GM21529 (cell line): ENCODE data around the gene PHF24.
A peak's percentile ranks its signal among the peaks of the same experiment; 100 is the strongest.
"Not testable (repeated sequence)": the region's sequence is repeated elsewhere in the genome, so short reads cannot be mapped to it uniquely, and the experiment has no call there.

Experiments used
- ATAC-seq: cut with Tn5 transposase; IDR thresholded peaks from one replicate; pipeline ENCODE4 v1.9.1; 2021; ENCODE audit not compliant: unreplicated experiment

The PHF24 gene

DNA sequence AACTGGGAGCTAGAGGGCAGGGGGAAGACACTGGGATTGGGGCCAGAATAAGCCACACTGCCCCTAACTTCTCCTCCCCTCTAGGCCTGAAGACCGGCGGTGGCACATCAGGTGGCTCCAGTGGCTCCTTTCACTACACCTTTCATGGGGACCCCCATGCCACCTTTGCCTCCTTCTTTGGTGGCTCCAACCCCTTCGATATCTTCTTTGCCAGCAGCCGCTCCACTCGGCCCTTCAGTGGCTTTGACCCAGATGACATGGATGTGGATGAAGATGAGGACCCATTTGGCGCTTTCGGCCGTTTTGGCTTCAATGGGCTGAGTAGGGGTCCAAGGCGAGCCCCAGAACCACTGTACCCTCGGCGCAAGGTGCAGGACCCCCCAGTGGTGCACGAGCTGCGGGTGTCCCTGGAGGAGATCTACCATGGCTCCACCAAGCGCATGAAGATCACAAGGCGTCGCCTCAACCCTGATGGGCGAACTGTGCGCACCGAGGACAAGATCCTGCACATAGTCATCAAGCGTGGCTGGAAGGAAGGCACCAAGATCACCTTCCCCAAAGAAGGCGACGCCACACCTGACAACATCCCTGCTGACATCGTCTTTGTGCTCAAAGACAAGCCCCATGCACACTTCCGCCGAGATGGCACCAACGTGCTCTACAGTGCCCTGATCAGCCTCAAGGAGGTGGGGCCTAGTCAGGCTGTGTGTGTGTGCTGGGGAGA, 38.3 kb downstream of the PHF24 start:
- ATAC-seq = no peak

DNA sequence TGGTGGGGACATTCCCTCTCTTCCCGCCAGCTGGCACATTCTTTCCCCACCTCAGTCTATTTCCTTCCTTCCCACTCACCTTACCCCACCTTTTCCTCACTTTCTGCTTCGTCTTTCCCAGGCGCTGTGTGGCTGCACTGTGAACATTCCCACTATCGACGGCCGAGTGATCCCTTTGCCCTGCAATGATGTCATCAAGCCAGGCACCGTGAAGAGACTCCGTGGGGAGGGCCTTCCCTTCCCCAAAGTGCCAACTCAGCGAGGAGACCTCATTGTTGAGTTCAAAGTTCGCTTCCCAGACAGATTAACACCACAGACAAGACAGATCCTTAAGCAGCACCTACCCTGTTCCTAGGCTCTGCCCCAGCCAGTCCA, 38.8 kb downstream of the PHF24 start:
- ATAC-seq = no peak

DNA sequence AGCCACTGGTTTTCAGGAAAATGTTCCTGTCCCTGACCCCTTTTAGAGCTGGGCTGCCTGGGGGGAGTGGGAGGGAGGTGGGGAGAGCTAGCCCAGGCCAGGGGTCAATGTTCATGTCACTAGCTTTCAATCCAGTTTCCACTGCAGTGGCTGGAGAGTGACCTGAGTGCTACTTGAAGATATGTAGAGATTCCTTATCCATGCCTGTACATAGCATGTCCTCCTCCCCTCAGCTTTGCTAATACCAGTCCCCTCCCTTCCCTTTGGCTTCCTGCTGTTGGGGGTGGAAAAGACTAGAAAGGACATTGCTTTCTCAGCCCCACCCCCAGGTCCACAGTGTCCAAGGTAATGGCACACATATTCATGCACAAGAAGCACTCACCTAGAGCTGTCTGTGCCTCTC, 39.3 kb downstream of the PHF24 start:
- ATAC-seq = no peak

DNA sequence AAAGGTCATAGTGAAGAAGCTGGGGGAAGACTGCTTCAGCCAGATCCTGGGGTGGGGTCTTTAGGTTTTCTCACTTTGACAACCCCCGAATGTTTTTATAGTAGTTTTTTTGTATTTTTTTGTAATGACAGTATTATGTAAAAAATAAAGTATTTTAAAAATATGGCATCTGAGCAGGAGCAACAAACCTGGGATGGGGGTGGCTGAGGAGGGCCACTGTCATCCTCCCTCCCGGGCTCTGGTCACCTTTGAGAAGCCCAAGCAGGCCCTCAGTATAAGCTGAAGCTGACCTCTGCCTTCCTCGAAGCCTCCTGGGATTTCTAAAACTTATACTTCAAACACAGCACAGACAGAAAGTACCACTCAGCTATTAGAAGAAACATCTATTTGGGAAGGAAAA, 40.2 kb downstream of the PHF24 start:
- ATAC-seq = no peak

DNA sequence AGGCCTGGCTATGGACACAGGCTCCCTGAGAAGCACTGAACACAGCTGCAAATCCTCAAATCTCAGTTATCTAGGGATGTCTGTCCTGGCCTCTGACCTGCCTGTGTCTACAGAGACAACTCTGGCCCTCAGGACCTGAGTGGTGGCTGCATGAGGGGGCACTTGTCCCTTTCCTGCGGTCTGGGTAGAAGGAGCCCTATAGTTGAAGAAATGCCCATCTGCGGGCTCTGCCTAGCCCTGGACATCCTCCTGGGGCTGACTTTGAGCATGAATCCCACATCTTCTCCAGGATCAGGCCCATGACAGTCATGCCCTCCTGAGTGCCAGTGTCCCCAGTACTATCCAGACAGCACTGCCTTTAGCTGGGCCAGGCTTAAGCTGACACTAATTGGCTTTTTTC, 41.5 kb downstream of the PHF24 start:
- ATAC-seq = no peak

DNA sequence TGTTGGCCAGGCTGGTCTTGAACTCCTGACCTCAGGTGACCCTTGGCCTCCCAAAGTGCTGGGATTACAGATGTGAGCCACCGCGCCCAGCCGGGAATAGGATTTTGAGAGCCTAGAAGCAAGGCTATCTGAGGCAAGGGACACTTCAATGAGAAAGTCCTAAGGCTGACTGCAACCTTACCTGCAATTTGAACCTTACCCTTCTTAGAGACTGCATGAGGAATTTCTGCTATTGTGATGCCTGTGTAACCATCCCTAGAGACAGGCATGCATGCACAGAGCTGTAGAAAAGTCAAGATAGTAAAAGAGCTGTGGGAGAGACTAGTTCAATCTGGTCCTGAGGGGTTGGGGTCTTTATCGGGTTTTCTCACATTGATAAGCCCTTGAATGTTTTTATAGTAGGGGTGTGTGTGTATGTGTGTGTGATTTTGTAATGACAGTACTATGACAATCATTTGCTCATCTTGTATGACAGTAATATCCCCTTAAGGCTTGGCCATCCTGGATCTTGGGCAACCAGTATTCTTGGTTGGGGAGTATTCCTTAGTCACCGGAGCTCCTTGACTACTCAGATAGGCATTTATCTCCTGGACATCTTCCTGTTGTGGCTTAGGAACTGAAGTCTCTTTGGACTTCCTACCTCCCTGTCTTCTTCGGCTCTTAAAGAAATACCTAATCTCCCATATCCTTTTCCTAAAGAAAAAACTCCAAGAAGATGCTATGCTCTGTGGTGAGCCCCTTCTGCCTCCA, 42.6 kb downstream of the PHF24 start:
- no peak for ATAC-seq

DNA sequence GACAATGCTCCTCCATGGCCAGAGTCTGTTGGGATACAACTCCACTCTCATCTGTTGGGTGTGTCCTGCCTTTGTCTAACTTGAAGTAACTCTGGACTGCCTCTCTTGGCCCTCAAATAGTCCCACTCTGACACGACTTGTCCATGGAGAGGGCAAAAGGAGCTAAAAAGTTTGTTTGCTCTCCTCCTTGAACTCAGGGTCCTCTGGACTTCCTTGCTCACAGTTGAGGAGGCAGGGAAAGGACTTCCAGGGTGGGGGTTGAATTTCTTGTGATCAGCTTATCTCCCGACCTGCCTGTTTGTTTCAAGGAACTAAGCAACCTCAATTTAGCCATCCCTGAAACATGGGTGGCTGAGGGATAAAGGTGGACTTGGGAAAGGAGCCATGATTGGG, 43.2 kb downstream of the PHF24 start:
- ATAC-seq = no peak

DNA sequence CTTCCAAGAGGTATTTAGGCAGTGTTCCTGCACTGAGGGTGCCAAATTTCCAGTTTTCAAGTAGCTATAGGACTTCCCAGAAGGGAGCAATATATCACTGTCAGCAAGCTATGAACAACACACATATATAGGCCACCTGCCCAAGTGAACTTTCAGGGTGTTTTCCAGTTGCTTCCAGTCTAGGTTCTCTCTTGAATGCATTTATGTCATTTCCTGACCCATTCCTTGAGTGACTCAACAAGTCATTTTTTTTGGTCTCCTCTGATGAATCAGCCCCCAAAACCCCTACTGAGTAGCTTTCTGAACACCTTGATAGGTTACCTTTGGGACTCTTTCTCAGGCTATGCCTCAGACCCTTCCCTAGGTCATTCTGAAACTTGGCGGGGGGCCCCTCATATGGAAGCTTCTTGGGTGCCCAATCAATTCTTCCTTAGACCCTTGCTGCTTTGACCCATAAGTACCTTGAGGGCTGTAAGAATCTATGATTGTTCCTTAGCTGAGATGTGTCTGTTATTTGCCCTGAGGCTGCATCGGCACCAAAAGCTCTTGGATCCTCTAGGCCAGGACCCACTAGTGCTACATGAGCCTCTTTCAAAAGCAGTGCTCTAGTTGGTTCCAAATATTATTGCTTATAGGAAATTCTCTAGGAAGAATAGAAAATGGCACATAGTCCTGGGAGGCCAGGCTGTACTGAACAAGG, 43.9 kb downstream of the PHF24 start:
- ATAC-seq = peak; percentile 48

DNA sequence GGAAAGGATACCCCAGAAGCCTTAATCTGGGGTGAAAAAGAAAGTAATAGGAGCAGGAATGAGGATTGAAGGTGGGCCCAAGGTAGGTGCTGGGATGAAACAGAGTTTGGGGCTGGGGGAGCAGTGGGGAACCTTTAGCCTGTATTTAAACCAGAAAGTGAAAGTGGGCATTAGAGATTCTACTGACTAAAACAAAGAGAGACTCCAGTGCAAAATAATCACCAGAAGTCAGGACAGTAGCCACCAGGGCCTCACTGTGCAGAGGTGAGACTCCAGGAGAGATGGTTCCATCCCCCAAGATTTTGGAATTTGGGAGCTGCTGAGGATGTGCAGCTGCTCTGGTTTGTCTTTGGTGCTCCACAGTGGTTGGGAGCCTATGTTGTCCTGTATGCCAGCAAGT, 44.5 kb downstream of the PHF24 start:
- no peak for ATAC-seq

DNA sequence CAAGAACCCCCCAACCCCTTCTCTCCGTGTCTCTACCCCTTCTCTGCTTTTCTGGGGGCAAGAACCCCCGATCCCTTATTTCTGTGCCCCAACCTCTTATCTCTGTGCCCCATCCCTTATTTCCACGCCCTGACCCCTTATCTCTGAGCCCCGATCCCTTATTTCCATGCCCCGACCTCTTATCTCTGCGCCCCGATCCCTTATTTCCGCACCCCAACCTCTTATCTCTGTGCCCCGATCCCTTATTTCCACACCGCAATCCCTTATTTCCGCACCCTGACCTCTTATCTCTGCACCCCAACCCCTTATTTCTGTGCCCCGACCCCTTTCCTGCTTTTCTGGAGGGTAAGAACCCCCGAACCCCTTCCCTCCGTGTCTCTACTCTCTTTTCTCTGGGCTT, 46.2 kb downstream of the PHF24 start:
- not testable (repeated sequence) for ATAC-seq

DNA sequence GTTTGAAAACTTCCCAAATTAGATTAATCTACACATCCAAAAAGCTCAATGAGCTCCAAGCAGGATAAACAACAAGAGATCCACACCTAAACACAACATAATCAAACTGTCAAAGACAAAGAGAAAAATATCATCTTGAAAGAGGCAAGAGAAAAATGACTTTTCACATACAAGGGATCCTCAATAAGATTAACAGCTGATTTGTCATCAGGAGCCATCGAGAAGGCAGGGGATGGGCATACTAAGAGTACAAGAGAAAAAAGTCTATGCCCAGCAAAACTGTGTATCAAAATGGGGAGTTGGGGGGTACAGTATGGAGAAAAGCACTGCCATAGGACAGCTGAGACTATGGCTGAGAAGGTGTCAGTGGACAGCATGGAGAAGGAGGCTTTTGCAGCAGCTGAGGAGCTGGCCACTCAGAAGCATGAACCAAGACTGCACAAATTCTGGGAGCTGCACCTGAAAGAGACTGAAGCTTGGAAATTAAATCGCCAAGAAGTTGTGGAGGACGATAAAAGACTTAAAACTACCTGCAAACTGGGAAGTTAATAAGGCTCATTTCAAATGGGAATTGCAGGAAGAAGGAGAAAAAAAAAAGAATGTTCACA, 52.4 kb downstream of the PHF24 start:
- no peak for ATAC-seq

DNA sequence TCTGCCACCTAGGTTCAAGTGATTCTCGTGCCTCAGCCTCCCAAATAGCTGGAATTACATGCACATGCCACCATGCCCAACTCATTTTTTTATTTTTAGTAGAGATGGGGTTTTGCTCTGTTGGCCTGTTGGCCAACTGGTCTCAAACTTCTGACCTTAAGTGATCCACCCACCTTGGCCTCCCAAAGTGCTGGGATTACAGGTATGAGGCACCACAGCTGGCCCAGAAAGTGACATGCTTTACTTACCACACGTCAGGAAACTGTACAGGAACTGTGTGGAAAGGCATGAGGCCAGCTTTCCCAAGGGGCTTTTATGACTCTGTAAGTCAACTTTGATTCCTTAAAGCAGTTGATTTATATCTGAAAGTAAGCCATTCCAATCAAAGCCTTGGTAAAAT, 56.4 kb downstream of the PHF24 start:
- ATAC-seq = no peak

DNA sequence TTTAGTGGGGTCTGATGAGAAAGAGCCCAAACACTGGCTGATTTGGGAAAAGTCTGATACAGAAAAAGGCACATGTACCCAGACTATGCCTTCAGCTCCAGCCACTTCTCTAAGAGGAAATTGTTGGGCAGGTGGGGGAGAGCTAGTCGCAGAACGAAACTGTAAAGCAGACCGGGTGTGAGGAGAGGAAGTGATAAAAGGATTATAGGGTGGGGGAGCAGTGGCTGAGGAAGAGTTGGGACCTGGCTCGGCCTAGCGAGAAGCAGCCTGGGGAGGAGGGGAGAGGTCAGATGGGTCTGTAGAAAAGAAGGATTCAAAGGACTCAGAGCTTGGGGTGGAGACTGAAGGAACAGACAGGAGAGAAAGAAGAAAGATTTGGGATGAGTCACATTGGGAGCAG, 65.4 kb downstream of the PHF24 start:
- not testable (repeated sequence) for ATAC-seq

DNA sequence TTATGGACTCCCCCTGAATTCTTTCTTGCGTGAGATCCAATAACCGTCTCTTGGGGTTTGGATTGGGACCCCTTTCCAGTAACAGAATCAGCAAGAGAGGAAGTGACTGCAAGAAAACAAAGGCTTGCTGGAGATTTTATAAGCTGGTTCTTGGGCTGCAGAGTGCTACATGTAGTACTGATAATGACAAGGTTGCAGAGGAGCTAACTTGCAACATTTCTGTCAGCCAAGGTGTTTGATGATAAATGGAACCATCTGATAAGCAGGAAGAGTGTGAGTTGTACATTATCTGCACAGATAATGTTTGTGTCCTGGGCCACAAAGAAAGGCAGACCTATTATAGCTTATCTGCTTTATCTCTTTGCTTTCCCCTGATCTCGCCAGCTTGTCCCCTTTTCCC, 68.6 kb downstream of the PHF24 start:
- ATAC-seq = no peak

DNA sequence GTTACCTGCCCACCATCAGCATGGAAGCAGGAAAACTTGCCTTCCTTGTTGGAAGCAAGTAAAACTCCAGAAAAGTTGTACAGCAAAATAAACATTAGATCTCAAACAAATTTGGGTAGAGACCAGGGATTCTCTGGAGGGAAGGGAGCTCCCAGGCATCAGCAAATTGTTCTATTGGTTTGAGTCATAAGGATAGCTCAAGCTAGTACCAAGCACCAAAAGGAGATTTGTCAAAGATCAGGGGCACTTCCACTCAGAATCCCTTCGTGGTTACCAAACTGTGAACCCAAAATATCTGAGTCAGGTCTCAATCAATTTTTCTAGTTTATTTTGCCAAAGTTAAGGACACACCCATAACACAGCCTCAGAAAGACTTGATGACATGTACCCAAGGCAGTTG, 69.3 kb downstream of the PHF24 start:
- ATAC-seq = no peak

DNA sequence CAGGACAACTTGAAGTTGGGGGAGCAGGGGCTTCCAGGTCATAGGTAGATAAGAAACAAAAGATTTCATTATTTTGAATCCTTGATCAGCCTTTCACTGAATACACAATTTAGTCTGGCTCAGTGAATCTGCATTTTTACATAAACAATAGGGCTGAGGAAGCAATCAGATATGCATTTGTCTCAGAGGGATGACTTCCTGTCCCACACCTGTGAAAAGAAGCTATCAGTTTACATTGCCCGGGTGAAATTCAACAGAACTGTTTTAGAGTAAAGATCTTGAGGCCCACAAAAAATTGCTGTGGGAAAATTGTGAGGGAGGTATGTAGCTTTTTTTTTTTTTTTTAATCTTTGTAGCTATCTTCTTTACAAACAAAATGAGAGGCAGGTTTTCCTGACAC, 69.8 kb downstream of the PHF24 start:
- ATAC-seq = no peak

DNA sequence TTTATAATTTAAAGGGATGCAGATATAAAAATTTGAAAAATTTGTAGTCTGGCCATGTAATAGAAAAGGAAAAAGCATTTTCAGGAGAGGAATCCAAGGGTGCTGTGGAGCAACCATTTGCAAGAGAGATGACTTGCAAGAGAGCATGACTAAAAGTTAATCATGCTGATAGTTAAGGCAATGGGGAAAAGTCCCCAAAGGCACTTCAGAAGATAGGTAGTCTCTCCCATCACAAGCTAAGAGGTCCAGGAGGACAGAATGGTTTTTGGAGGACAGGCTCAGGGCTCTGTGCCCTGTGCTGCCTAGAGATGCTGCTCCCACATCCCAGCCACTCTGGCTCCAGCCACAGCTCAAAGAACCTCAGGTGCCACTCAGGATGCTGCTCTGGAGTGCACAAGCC, 70.3 kb downstream of the PHF24 start:
- ATAC-seq = no peak

DNA sequence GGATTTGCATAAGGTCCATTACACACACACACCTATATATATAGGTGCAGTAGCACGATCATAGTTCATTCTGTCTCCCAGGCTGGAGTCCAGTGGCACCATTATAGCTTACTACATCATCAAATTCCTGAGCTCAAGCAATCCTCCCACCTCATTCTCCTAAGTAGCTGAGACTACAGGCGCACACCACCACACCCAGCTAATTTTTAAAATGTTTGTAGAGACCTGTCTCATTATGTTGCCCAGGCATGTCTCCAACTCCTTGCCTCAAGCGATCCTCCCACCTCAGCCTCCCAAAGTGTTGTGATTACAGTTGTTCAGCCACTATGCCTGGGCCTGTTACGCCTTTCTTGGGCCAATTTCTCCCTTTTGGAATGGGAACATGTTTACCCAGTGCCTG, 71.2 kb downstream of the PHF24 start:
- no peak for ATAC-seq

DNA sequence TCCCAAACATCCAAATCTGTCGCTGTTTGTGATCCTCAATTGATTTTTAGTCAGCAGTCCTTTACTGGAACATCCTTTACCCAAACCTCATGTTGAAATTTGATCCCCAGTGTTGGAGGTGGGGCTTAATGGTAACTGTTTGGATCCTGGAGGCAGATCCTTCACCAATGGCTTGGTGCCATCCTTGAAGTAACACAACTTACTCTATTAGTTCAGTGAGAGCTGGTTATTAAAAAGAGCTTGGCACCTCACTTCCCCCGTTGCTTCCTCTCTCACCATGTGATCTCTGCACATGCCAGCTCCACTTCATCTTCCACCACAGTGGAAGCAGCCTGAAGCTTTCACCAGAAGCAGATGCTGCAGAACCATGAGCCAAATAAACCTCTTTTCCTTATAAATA, 71.8 kb downstream of the PHF24 start:
- no peak for ATAC-seq
